GM12892 (cell line): Measurements from ENCODE around the gene RIN1.

ENCODE experiments used
- POLR2A ChIP-seq: IDR thresholded peaks from 2 replicates; pipeline ENCODE4 v1.6.1; 2011; ENCODE audit warnings: low read depth, low read length, control low read depth
- POLR2AphosphoS5 ChIP-seq: IDR thresholded peaks from 2 replicates; pipeline ENCODE4 v1.6.1; 2011; ENCODE audit warnings: low read depth, low read length, control low read depth
- TAF1 ChIP-seq: IDR thresholded peaks from 2 replicates; pipeline ENCODE4 v1.6.1; 2011; ENCODE audit warnings: low read depth, mild to moderate bottlenecking, control low read depth, low read length, borderline replicate concordance

DNA sequence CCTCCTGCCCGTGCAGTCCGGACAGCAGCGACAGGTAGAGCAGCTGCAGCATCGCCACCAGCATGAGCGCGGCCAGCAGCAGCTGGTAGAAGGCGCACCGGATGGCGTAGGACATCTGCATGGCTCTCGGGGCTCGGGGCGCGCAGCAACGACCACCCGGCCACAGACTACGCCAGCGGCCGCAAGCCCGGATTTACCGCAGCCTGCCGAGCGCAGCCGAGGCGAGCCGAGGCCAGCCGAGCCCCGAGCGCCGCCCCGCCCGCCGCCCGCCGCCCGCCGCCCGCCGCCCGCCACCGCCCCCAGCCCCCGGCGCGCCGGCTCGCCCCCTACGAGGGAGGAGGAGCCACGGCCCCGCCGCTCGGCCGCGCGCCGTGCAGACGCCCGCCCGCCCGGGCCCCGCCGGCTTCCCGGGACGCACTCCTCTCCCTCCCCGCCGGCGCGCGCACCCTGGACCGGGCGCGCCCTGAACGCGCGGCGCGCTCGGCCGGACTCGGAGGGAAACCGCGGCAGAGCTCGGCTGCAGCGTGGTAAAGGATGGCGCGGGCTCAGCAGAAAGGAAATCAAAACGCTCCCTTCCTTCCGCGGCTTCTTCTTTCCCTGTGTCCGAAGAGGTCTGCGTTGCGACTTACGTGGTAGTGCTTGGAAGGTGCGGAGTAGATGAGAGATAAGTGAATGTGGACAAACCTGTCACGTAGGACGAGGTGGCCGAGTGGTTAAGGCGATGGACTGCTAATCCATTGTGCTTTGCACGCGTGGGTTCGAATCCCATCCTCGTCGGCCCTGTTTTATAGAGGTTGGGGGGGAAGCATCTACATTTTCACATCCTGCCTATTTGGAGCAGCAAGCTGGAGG is 11.4 kb upstream of the RIN1 start, which contains the start of gene B4GAT1:
- peak; percentile 14; the same call in 1 of the 2 replicates for TF ChIP-seq POLR2AphosphoS5
- no peak for TF ChIP-seq TAF1
- peak; percentile 67; the same call in 1 of the 2 replicates for TF ChIP-seq POLR2A
